Ovary (tissue), 9 donors: ENCODE data around the gene VDR. TPM values are rescaled to one million over a fixed set of nuclear protein-coding genes. Genes with fewer than 3 reads are reported as not detected.

Experiments used
- DNase-seq, 5 donors: peaks; one replicate each; pipeline ENCODE4 v3.0.0-alpha.2; 2019 to 2020
- H3K27ac ChIP-seq, 2 donors: fragments of 200-600 bp; one replicate each; pipeline versions ENCODE4 v1.5.1 to v1.8.0; 2019 to 2022
- H3K27me3 ChIP-seq: fragments of 200-600 bp; one replicate; pipeline ENCODE4 v1.8.0; 2022
- H3K36me3 ChIP-seq: fragments of 200-600 bp; sonication (generic); one replicate; pipeline ENCODE4 v1.5.1; 2019
- H3K4me1 ChIP-seq: one replicate; pipeline ENCODE4 v1.8.1; 2013; ENCODE audit warnings: mild to moderate bottlenecking, moderate library complexity; ENCODE audit not compliant: insufficient read depth
- H3K4me3 ChIP-seq: fragments of 200-600 bp; sonication (generic); one replicate; pipeline ENCODE4 v1.5.1; 2017
- H3K9me3 ChIP-seq, 2 donors: fragments of 200-600 bp in 1 of 2; sonication (generic) in 1 of 2; one replicate each; pipeline versions ENCODE4 v1.5.1 to v1.8.1; 2013 to 2019; ENCODE audit warnings: mild to moderate bottlenecking in 1 of 2, moderate library complexity in 1 of 2
- EP300 ChIP-seq: sonication (generic); formaldehyde crosslinking; IDR thresholded peaks from one replicate; pipeline ENCODE4 v1.6.1; 2017; ENCODE audit warnings: antibody characterized with exemption
- POLR2A ChIP-seq: fragments of 450-650 bp; IDR thresholded peaks from one replicate; pipeline ENCODE4 v1.6.1; 2017; ENCODE audit warnings: antibody characterized with exemption, mild to moderate bottlenecking, moderate library complexity
- WGBS, 3 donors: extraction: QIAGEN DNeasy Blood & Tissue Kit in 1 of 3; methylation state at CpG; one replicate each; pipeline versions ENCODE4 v1.1.5 to v1.1.7; 2013 to 2017; 5-methylcytosine and 5-hydroxymethylcytosine counted together
- intact Hi-C, 4 donors: fragments of 100-400 bp; cut with DNase I; formaldehyde crosslinking; loops; one replicate each; pipeline versions ENCODE4 v1.11.0 to v1.15.1; 2022 to 2023
- polyA plus RNA-seq, 2 donors: library from polyadenylated mRNA; stranded (reverse); fragments of 200-250 nt in 1 of 2; fragments of 350-450 nt in 1 of 2; fragmentation: Illumina TruSeq in 1 of 2; extraction: RNeasy Lipid Tissue Mini Kit (QIAGEN cat#74804) in 1 of 2; gene quantifications; one replicate each; pipeline ENCODE4 v1.2.3, GENCODE V29; 2013 to 2014
- total RNA-seq, 7 donors: library from RNA; depleted of rRNA in 2 of 7; stranded (reverse); fragments of >200 nt in 2 of 7; fragmentation: NEBNext Ultra II Directional in 3 of 7; extraction: Animal tissue kit (Norgen Biotek cat#: 25700) in 3 of 7; gene quantifications; one replicate each; pipeline versions ENCODE4 v1.1.0 to v1.2.4, GENCODE V29; 2016 to 2023
- TF ChIP-seq, protein P1 (sequence below), 3 donors: fragments of 450-650 bp in 2 of 3; fragments of 200-600 bp in 1 of 3; IDR thresholded peaks; one replicate each; pipeline versions ENCODE4 v1.5.1 to v1.8.0; 2016 to 2022; ENCODE audit warnings: antibody characterized with exemption in 3 of 3, mild to moderate bottlenecking in 1 of 3
- donor health status: DM: no; HTN: no; CAD: no; lungs with moderate emphysema.
- donor health status: DM: no; HTN: no; CAD: no.
- donor health status: Bipolar disorder and iron deficiency.
- donor health status: DM: yes; HTN: yes; CAD: no.
- donor health status: DM: no; HTN: no; CAD: no.
- donor health status: DM: yes; HTN: yes; CAD: no.

The VDR gene
- total and polyA plus RNA-seq, 9 donors: 0.31 to 2.7 (median 1.1) TPM

- no peaks in the 10 kb centered on the region for H3K9me3 ChIP-seq
- no peaks in the 10 kb centered on the region for H3K27me3 ChIP-seq
- no peak for TF ChIP-seq POLR2A
- TF ChIP-seq, protein P1, sequence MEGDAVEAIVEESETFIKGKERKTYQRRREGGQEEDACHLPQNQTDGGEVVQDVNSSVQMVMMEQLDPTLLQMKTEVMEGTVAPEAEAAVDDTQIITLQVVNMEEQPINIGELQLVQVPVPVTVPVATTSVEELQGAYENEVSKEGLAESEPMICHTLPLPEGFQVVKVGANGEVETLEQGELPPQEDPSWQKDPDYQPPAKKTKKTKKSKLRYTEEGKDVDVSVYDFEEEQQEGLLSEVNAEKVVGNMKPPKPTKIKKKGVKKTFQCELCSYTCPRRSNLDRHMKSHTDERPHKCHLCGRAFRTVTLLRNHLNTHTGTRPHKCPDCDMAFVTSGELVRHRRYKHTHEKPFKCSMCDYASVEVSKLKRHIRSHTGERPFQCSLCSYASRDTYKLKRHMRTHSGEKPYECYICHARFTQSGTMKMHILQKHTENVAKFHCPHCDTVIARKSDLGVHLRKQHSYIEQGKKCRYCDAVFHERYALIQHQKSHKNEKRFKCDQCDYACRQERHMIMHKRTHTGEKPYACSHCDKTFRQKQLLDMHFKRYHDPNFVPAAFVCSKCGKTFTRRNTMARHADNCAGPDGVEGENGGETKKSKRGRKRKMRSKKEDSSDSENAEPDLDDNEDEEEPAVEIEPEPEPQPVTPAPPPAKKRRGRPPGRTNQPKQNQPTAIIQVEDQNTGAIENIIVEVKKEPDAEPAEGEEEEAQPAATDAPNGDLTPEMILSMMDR (IDR thresholded peaks at IDR 0.05): no peak
- no peak for TF ChIP-seq EP300
- DNase-seq: peak in 1 of 5 donors; percentile 60
- intact Hi-C loops: loop anchor here in 2 of 4 donors (10.0 kb wide), 1 partner anchor 109 kb away; no protein-coding TSS in a partner anchor
- H3K4me1 ChIP-seq: peaks cover 26% of the 10 kb centered on the region
- H3K27ac ChIP-seq: peak overlapping the region in 1 of 2 donors; percentile 96
- 57 to 61% (median 58%) methylated on average over 5 of the region's 5 CpGs for WGBS, 3 donors
- H3K4me3 ChIP-seq: no peak overlapping the region
- no peaks in the 10 kb centered on the region for H3K36me3 ChIP-seq
Observed at GRCh38 chr12:47823422-47824086, 81.2 kb downstream of the VDR start.

DNA sequence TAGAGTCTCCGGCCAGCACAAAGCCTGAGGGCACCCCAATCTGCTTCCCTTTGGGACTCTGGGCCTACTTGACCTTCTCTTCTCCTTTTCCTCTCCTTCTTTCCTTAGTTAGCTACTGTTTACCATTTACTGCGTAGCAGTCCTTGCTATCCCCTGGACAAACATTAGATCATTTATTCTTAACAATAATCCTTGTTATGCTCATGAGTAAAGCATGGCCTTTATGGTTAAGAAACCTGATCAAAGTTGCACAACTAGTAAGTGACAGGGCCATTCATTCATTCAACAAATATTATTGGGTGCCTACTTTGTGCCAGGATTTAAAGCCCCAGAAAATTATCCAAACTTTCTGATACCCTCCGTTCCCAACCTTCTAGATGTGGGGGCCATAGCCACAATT is 81.9 kb downstream of the VDR start:
- no peak for TF ChIP-seq EP300
- TF ChIP-seq POLR2A: no peak
- TF ChIP-seq, protein P1 (IDR thresholded peaks at IDR 0.05): no peak
- DNase-seq: no peak
- 89 to 94% (median 92%) methylated on average over 3 of the region's 3 CpGs for WGBS, 3 donors
- Histone ChIP-seq H3K27ac (peak overlapping the region; percentile 93 to 96), H3K9me3 (no peaks in the 10 kb centered on the region), H3K4me1 (peaks cover 26% of the 10 kb centered on the region), H3K27me3 (no peaks in the 10 kb centered on the region), H3K36me3 (no peaks in the 10 kb centered on the region), H3K4me3 (no peak overlapping the region)
- intact Hi-C loops: loop anchor here in 2 of 4 donors (10.0 kb wide), 1 partner anchor 108 kb away; no protein-coding TSS in a partner anchor

GRCh38 chr12:47822401-47822800 is 82.4 kb downstream of the VDR start:
- H3K27me3 ChIP-seq: no peaks in the 10 kb centered on the region
- intact Hi-C loops: loop anchor here in 2 of 4 donors (10.0 kb wide), 1 partner anchor 108 kb away; no protein-coding TSS in a partner anchor
- peak overlapping the region; percentile 93 to 96 for H3K27ac ChIP-seq
- H3K36me3 ChIP-seq: no peaks in the 10 kb centered on the region
- H3K4me3 ChIP-seq: no peak overlapping the region
- 41 to 78% (median 63%) methylated on average over 2 of the region's 2 CpGs for WGBS, 3 donors
- no peak for TF ChIP-seq POLR2A
- no peaks in the 10 kb centered on the region for H3K9me3 ChIP-seq
- no peak for DNase-seq
- H3K4me1 ChIP-seq: peaks cover 28% of the 10 kb centered on the region

DNA sequence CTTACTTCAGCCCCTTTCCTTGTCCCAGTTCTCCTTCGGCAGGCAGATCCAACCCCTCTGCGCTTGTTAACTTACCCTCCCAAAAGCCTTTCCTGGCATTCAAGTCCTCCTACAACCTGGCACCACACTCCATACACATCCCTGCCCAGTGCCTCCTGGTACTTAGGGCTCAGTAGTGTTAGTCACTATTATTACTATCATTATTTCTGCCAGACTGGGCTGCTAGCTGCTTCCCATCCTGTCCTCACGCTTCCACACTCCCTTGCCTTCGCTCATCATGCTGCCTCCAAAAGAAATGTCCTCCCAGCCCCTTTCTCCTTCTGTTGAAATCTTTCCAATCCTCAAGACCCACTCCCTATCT is 83.5 kb downstream of the VDR start:
- no peaks in the 10 kb centered on the region for H3K9me3 ChIP-seq
- no peaks in the 10 kb centered on the region for H3K36me3 ChIP-seq
- H3K27ac ChIP-seq: peak overlapping the region; percentile 93 to 96
- 71 to 82% (median 73%) methylated on average over 4 of the region's 4 CpGs for WGBS, 3 donors
- H3K4me1 ChIP-seq: peaks cover 36% of the 10 kb centered on the region
- no peaks in the 10 kb centered on the region for H3K27me3 ChIP-seq
- H3K4me3 ChIP-seq: no peak overlapping the region
- TF ChIP-seq EP300 (no peak), POLR2A (no peak)
- TF ChIP-seq, protein P1 (IDR thresholded peaks at IDR 0.05): no peak
- intact Hi-C loops: loop anchor here in 2 of 4 donors (10.0 kb wide), 1 partner anchor 107 kb away; no protein-coding TSS in a partner anchor
- DNase-seq: no peak
